Heart right ventricle (tissue), 16 donors: ENCODE data around the gene LRP1B. TPM values are rescaled to one million over a fixed set of nuclear protein-coding genes. Genes with fewer than 3 reads are reported as not detected.

Experiments
- ATAC-seq, 8 donors: fragments of 200-7000 bp; cut with Tn5 transposase; one replicate each; pipeline ENCODE4 v1.9.1; 2020; ENCODE audit warnings: mild to moderate bottlenecking in 8 of 8, moderate library complexity in 8 of 8, moderate number of reproducible peaks in 1 of 8
- DNase-seq, 2 donors: peaks; one replicate each; pipeline ENCODE4 v3.0.0-alpha.2; 2020
- H3K27ac ChIP-seq, 10 donors: fragments of 200-600 bp; sonication (generic) in 2 of 10; one replicate each; pipeline versions ENCODE4 v1.5.0 to v1.8.0; 2020 to 2022; ENCODE audit warnings: mild to moderate bottlenecking in 3 of 10
- H3K27me3 ChIP-seq, 7 donors: fragments of 200-600 bp; one replicate each; pipeline ENCODE4 v1.8.0; 2021 to 2022; ENCODE audit warnings: mild to moderate bottlenecking in 2 of 7
- H3K36me3 ChIP-seq, 9 donors: fragments of 200-600 bp; sonication (generic) in 1 of 9; one replicate each; pipeline versions ENCODE4 v1.5.0 to v1.8.0; 2020 to 2022; ENCODE audit warnings: mild to moderate bottlenecking in 2 of 9
- H3K4me1 ChIP-seq, 9 donors: fragments of 200-600 bp; sonication (generic) in 1 of 9; one replicate each; pipeline versions ENCODE4 v1.5.0 to v1.8.0; 2020 to 2022; ENCODE audit warnings: mild to moderate bottlenecking in 4 of 9
- H3K4me3 ChIP-seq, 10 donors: fragments of 200-600 bp; sonication (generic) in 2 of 10; one replicate each; pipeline versions ENCODE4 v1.5.0 to v1.8.0; 2020 to 2022; ENCODE audit warnings: mild to moderate bottlenecking in 7 of 10, moderate library complexity in 2 of 10
- H3K9me3 ChIP-seq, 11 donors: fragments of 200-600 bp in 10 of 11; sonication (generic) in 2 of 11; one replicate each; pipeline versions ENCODE4 v1.5.0 to v1.8.0; 2013 to 2022; ENCODE audit warnings: mild to moderate bottlenecking in 2 of 11, control low read depth in 1 of 11, moderate library complexity in 1 of 11
- CTCF ChIP-seq, 9 donors: fragments of 200-600 bp; sonication (generic) in 2 of 9; IDR thresholded peaks; one replicate each; pipeline versions ENCODE4 v1.5.0 to v1.8.0; 2021 to 2022; ENCODE audit warnings: antibody characterized with exemption in 9 of 9, mild to moderate bottlenecking in 5 of 9, moderate library complexity in 1 of 9
- WGBS, 2 donors: extraction: QIAGEN DNeasy Blood & Tissue Kit; methylation state at CpG; one replicate each; pipeline ENCODE4 v1.1.7; 2013; ENCODE audit warnings: inconsistent platforms in 1 of 2; 5-methylcytosine and 5-hydroxymethylcytosine counted together
- intact Hi-C, 10 donors: fragments of 100-400 bp; cut with DNase I; formaldehyde crosslinking; loops; one replicate each; pipeline versions ENCODE4 v1.11.1 to v1.14.2; 2022
- polyA plus RNA-seq, 2 donors: library from polyadenylated mRNA; stranded (reverse); fragments of 200-250 nt; gene quantifications; one replicate each; pipeline ENCODE4 v1.2.3, GENCODE V29; 2013
- total RNA-seq, 10 donors: library from RNA; stranded (reverse); fragmentation: NEBNext Ultra II Directional in 3 of 10; extraction: Animal tissue kit (Norgen Biotek cat#: 25700) in 3 of 10; gene quantifications; one replicate each; pipeline versions ENCODE4 v1.2.1 to v1.2.4, GENCODE V29; 2021 to 2023
- donor health status: Arrhythmogenic right ventricular cardiomyopathy.
- donor health status: ischemic (EF 13 %, LVEDD 7.1; RV severe dilation, severe dysfunction).
- donor health status: healthy with polysubstance abuse.
- donor health status: DM: no; HTN: yes; CAD: no.
- donor health status: DM: no; HTN: no; CAD: no.
- donor health status: ischemic (EF 25% LVEDD 6.9; RV normal size, moderate dysfunction).
- donor health status: ischemic (EF 25% LVEDD 5.7; RV mildly dilated, moderate dysfunction).
- donor health status: healthy.
- donor health status: DM: yes; HTN: yes; CAD: no.
- donor health status: Ischemic cardiomyopathy.
- donor health status: ischemic (EF 35%, LVEDD 5.7; RV mildly dilated, moderate dysfunction).
- donor health status: nonischemic (EF 11% LVEDD 7.7; RV severe dilation, severe dysfunction).
- donor health status: DM: yes; HTN: yes; CAD: no.
- donor health status: PGD.
- donor health status: ischemic (EF 29% LVEDD 5.4; RV normal size, mild dysfunction).
- donor health status: nonischemic (EF 23%, LVEDD 6.1; RV moderate dilation, normal function).

The LRP1B gene
- total and polyA plus RNA-seq, 12 donors, result 0.02 to 0.27 (median 0.14) TPM; not detected in 1

GRCh38 chr2:142069251-142069888 is 61.4 kb downstream of the LRP1B start:
- DNase-seq, result no peak
- ATAC-seq, result no peak
- WGBS, 2 donors, result 78 to 87% methylated on average over 4 of the region's 4 CpGs
- Histone ChIP-seq H3K4me3 (no peak overlapping the region), H3K9me3 (no peaks in the 10 kb centered on the region), H3K36me3 (no peaks in the 10 kb centered on the region), H3K27me3 (no peaks in the 10 kb centered on the region), H3K27ac (no peak overlapping the region), H3K4me1 (no peaks in the 10 kb centered on the region)
- intact Hi-C loops, result no loop called here
- TF ChIP-seq CTCF (IDR thresholded peaks at IDR 0.05), result no peak

GRCh38 chr2:142065700-142066099 is 65.1 kb downstream of the LRP1B start:
- DNase-seq (no peak), ATAC-seq (no peak)
- Histone ChIP-seq H3K9me3 (no peaks in the 10 kb centered on the region), H3K4me1 (no peaks in the 10 kb centered on the region), H3K4me3 (no peak overlapping the region), H3K27ac (no peak overlapping the region), H3K36me3 (no peaks in the 10 kb centered on the region), H3K27me3 (no peaks in the 10 kb centered on the region)
- 75 to 78% methylated on average over 3 of the region's 3 CpGs for WGBS, 2 donors
- intact Hi-C loops, result no loop called here
- no peak for TF ChIP-seq CTCF (IDR thresholded peaks at IDR 0.05)

- no peak for TF ChIP-seq CTCF (IDR thresholded peaks at IDR 0.05)
- ATAC-seq (no peak), DNase-seq (no peak)
- no peak overlapping the region for H3K4me3 ChIP-seq
- H3K27ac ChIP-seq, result no peak overlapping the region
- intact Hi-C loops, result no loop called here
- H3K9me3 ChIP-seq, result no peaks in the 10 kb centered on the region
- WGBS, 2 donors, result 88 to 89% methylated on average over 1 of the region's 1 CpG
- H3K4me1 ChIP-seq, result no peaks in the 10 kb centered on the region
- no peaks in the 10 kb centered on the region for H3K27me3 ChIP-seq
- no peaks in the 10 kb centered on the region for H3K36me3 ChIP-seq
Observed at GRCh38 chr2:142065156-142065555, 65.7 kb downstream of the LRP1B start.

- intact Hi-C loops, result no loop called here
- no peak for DNase-seq
- ATAC-seq, result no peak
Observed at GRCh38 chr2:142061733-142062132, 69.1 kb downstream of the LRP1B start.

More at GRCh38 chr2:142061733-142062132, 69.1 kb downstream of the LRP1B start:
- no peaks in the 10 kb centered on the region for H3K9me3 ChIP-seq
- no peak overlapping the region for H3K4me3 ChIP-seq
- no peaks in the 10 kb centered on the region for H3K36me3 ChIP-seq
- H3K27ac ChIP-seq, result no peak overlapping the region
- TF ChIP-seq CTCF (IDR thresholded peaks at IDR 0.05), result no peak
- H3K4me1 ChIP-seq, result no peaks in the 10 kb centered on the region
- WGBS, 2 donors, result 68 to 74% methylated on average over 1 of the region's 1 CpG
- no peaks in the 10 kb centered on the region for H3K27me3 ChIP-seq
